PFSK-1 (cell line): Measurements from ENCODE around the gene DMTF1.

Experiments used
- POLR2AphosphoS5 ChIP-seq: IDR thresholded peaks from 2 replicates; pipeline ENCODE4 v1.6.1; 2012; ENCODE audit warnings: low read depth, mild to moderate bottlenecking, control low read depth, low read length, moderate library complexity
- TAF1 ChIP-seq: IDR thresholded peaks from 2 replicates; pipeline ENCODE4 v1.6.1; 2012; ENCODE audit warnings: low read length, control low read depth, borderline replicate concordance; ENCODE audit not compliant: insufficient read depth
- TF ChIP-seq, protein P1 (sequence below), 2 experiments: IDR thresholded peaks; 2 replicates each; pipeline versions ENCODE4 v1.6.1 to v1.8.0; 2011 to 2012; ENCODE audit warnings: low read depth in 2 of 2, low read length in 2 of 2, control low read depth in 1 of 2, inconsistent platforms in 1 of 2, mild to moderate bottlenecking in 1 of 2, moderate library complexity in 1 of 2; ENCODE audit not compliant: insufficient read depth in 1 of 2

DNA sequence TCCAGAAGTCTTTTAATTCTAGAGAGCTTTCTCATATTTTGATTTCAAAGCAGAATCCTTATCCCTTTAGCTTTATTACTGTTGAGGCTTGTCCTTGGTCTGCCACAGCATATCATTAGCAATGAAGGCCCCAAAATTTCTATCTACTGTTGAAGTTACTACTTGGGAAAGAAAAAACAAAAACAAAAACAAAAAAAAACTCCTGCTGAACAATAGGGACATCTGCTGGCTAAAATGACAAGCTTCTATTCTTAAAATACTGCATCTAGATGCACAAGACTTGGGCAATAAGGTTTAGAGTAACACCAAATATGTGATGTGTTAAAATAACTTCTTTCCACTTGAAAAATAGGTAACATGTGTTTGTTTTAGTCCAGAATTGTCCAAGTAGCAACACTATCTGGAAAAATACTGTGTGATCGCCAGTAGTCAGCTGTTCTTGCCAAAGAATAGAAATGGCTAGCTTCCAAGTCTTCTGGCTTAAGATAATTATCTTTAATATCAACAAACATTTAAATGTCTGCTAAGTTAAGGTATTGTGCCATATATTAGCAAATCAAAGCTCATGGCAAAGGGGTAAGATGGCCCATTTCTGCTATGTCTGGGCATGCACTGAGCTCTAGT, 3.8 kb upstream of the DMTF1 start:
- TF ChIP-seq, protein P1, sequence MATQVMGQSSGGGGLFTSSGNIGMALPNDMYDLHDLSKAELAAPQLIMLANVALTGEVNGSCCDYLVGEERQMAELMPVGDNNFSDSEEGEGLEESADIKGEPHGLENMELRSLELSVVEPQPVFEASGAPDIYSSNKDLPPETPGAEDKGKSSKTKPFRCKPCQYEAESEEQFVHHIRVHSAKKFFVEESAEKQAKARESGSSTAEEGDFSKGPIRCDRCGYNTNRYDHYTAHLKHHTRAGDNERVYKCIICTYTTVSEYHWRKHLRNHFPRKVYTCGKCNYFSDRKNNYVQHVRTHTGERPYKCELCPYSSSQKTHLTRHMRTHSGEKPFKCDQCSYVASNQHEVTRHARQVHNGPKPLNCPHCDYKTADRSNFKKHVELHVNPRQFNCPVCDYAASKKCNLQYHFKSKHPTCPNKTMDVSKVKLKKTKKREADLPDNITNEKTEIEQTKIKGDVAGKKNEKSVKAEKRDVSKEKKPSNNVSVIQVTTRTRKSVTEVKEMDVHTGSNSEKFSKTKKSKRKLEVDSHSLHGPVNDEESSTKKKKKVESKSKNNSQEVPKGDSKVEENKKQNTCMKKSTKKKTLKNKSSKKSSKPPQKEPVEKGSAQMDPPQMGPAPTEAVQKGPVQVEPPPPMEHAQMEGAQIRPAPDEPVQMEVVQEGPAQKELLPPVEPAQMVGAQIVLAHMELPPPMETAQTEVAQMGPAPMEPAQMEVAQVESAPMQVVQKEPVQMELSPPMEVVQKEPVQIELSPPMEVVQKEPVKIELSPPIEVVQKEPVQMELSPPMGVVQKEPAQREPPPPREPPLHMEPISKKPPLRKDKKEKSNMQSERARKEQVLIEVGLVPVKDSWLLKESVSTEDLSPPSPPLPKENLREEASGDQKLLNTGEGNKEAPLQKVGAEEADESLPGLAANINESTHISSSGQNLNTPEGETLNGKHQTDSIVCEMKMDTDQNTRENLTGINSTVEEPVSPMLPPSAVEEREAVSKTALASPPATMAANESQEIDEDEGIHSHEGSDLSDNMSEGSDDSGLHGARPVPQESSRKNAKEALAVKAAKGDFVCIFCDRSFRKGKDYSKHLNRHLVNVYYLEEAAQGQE (IDR thresholded peaks at IDR 0.05; ENCODE audit: insufficient read depth in 1 of 2, low read depth in 2 of 2, low read length in 2 of 2), result no peak
- no peak for TF ChIP-seq TAF1
- TF ChIP-seq POLR2AphosphoS5, result no peak
